Stomach (tissue), 9 donors: Measurements from ENCODE around the gene PYM1. TPM values are rescaled to one million over a fixed set of nuclear protein-coding genes. Genes with fewer than 3 reads are reported as not detected.

Experiments
- DNase-seq, 2 donors: peaks; one replicate each; pipeline versions ENCODE4 v3.0.0 to v3.0.0-alpha.2; 2013 to 2019
- H3K27ac ChIP-seq, 5 donors: fragments of 200-600 bp in 4 of 5; sonication (generic) in 4 of 5; one replicate each; pipeline ENCODE4 v1.5.1; 2013 to 2019; ENCODE audit warnings: mild to moderate bottlenecking in 1 of 5, moderate library complexity in 1 of 5
- H3K27me3 ChIP-seq, 3 donors: fragments of 200-600 bp; sonication (generic); one replicate each; pipeline ENCODE4 v1.5.1; 2017 to 2019; ENCODE audit warnings: mixed run types in 1 of 3
- H3K36me3 ChIP-seq, 4 donors: fragments of 200-600 bp; sonication (generic); 1 replicate in 3 of 4; 2 replicates in 1 of 4; pipeline ENCODE4 v1.5.1; 2016 to 2019
- H3K4me1 ChIP-seq, 4 donors: fragments of 200-600 bp; sonication (generic); one replicate each; pipeline ENCODE4 v1.5.1; 2016 to 2019
- H3K4me3 ChIP-seq, 4 donors: fragments of 200-600 bp; sonication (generic) in 3 of 4; one replicate each; pipeline ENCODE4 v1.5.1; 2016 to 2019; ENCODE audit warnings: mild to moderate bottlenecking in 1 of 4
- H3K9me3 ChIP-seq, 4 donors: fragments of 200-600 bp; sonication (generic); one replicate each; pipeline ENCODE4 v1.5.1; 2016 to 2019
- CTCF ChIP-seq, 7 experiments: fragments of 450-650 bp in 4 of 7; fragments of 200-600 bp in 3 of 7; sonication (generic) in 3 of 7; IDR thresholded peaks; one replicate each; pipeline ENCODE4 v1.5.1; 2016 to 2019; ENCODE audit warnings: antibody characterized with exemption in 7 of 7, control low read depth in 2 of 7, mild to moderate bottlenecking in 1 of 7
- EP300 ChIP-seq: sonication (generic); formaldehyde crosslinking; IDR thresholded peaks from one replicate; pipeline ENCODE4 v1.6.1; 2017; ENCODE audit warnings: antibody characterized with exemption
- POLR2A ChIP-seq, 4 donors: fragments of 450-650 bp; IDR thresholded peaks; one replicate each; pipeline ENCODE4 v1.6.1; 2016; ENCODE audit warnings: antibody characterized with exemption in 4 of 4, control low read depth in 2 of 4, mild to moderate bottlenecking in 1 of 4, moderate library complexity in 1 of 4
- POLR2AphosphoS5 ChIP-seq, 3 donors: sonication (generic); formaldehyde crosslinking; IDR thresholded peaks; one replicate each; pipeline ENCODE4 v1.6.1; 2016; ENCODE audit warnings: antibody characterized with exemption in 3 of 3
- WGBS, 5 donors: extraction: QIAGEN DNeasy Blood & Tissue Kit in 3 of 5; methylation state at CpG; one replicate each; pipeline versions ENCODE4 v1.1.5 to v1.1.7; 2013 to 2018; 5-methylcytosine and 5-hydroxymethylcytosine counted together
- intact Hi-C: fragments of 100-400 bp; cut with DNase I; formaldehyde crosslinking; loops from one replicate; pipeline ENCODE4 v1.15.1; 2023; ENCODE audit warnings: low total_unique reads
- polyA plus RNA-seq, 3 donors: library from polyadenylated mRNA; stranded (reverse); fragments of 200-250 nt; gene quantifications; one replicate each; pipeline ENCODE4 v1.2.3, GENCODE V29; 2013
- total RNA-seq, 5 donors: library from RNA; depleted of rRNA; stranded (reverse); fragments of >200 nt; gene quantifications; one replicate each; pipeline versions ENCODE4 v1.1.0 to v1.2.3, GENCODE V29; 2014 to 2016
- donor health status: healthy with polysubstance abuse.
- donor health status: Bipolar disorder and iron deficiency.
- donor health status: healthy.

The PYM1 gene
- total and polyA plus RNA-seq, 8 donors: 1.2 to 59.4 (median 34.1) TPM

- Histone ChIP-seq H3K9me3 (no peaks in the 10 kb centered on the region), H3K27me3 (no peaks in the 10 kb centered on the region), H3K36me3 (peaks cover 23 to 83% (median 73%) of the 10 kb centered on the region in 4 donors), H3K4me3 (no peak overlapping the region), H3K27ac (no peak overlapping the region), H3K4me1 (peaks cover 8 to 16% (median 11%) of the 10 kb centered on the region in 4 donors)
- intact Hi-C loops: no loop called here
- WGBS, 5 donors: 88 to 98% (median 92%) methylated on average over 1 of the region's 1 CpG
- DNase-seq: no peak
- TF ChIP-seq CTCF (IDR thresholded peaks at IDR 0.05): no peak
Measured at GRCh38 chr12:55942577-55943136, 15.0 kb upstream of the PYM1 start.

- WGBS, 5 donors: 87 to 92% (median 92%) methylated on average over 4 of the region's 4 CpGs
- intact Hi-C loops: no loop called here
Measured at GRCh38 chr12:55942055-55942454, 14.4 kb upstream of the PYM1 start.

GRCh38 chr12:55940065-55940732 is 12.5 kb upstream of the PYM1 start:
- Histone ChIP-seq H3K9me3 (no peaks in the 10 kb centered on the region), H3K27me3 (no peaks in the 10 kb centered on the region), H3K36me3 (peaks cover 16 to 72% (median 66%) of the 10 kb centered on the region in 4 donors), H3K4me3 (peak overlapping the region in 2 of 4 donors; percentile 5 to 25), H3K27ac (peak overlapping the region; percentile 28 to 66 (median 58)), H3K4me1 (peaks cover 8 to 16% (median 11%) of the 10 kb centered on the region in 4 donors)
- 13 to 26% (median 13%) methylated on average over 13 to 18 of the region's 18 CpGs for WGBS, 5 donors
- intact Hi-C loops: no loop called here
- peak in 5 of 7 experiments; percentile 63 to 91 (median 88) for TF ChIP-seq CTCF (IDR thresholded peaks at IDR 0.05)
- peak in 1 of 3 donors; percentile 55 for TF ChIP-seq POLR2AphosphoS5 (IDR thresholded peaks at IDR 0.05)
- no peak for TF ChIP-seq EP300
- TF ChIP-seq POLR2A (IDR thresholded peaks at IDR 0.05): no peak
- peak; percentile 91 to 96 for DNase-seq

More at GRCh38 chr12:55942055-55942454, 14.4 kb upstream of the PYM1 start:
- H3K27me3 ChIP-seq: no peaks in the 10 kb centered on the region
- no peak for DNase-seq
- H3K4me1 ChIP-seq: peaks cover 8 to 16% (median 11%) of the 10 kb centered on the region in 4 donors
- no peak overlapping the region for H3K27ac ChIP-seq
- H3K36me3 ChIP-seq: peaks cover 23 to 83% (median 76%) of the 10 kb centered on the region in 4 donors
- H3K4me3 ChIP-seq: no peak overlapping the region
- TF ChIP-seq POLR2A (IDR thresholded peaks at IDR 0.05): no peak
- no peak for TF ChIP-seq CTCF (IDR thresholded peaks at IDR 0.05)
- TF ChIP-seq EP300: no peak
- no peak for TF ChIP-seq POLR2AphosphoS5 (IDR thresholded peaks at IDR 0.05)
- H3K9me3 ChIP-seq: no peaks in the 10 kb centered on the region

GRCh38 chr12:55938826-55939501 is 11.3 kb upstream of the PYM1 start:
- Histone ChIP-seq H3K4me3 (no peak overlapping the region), H3K36me3 (peaks cover 16 to 60% (median 54%) of the 10 kb centered on the region in 4 donors), H3K27ac (peak overlapping the region in 1 of 5 donors; percentile 60), H3K27me3 (no peaks in the 10 kb centered on the region), H3K4me1 (peaks cover 8 to 27% (median 11%) of the 10 kb centered on the region in 4 donors), H3K9me3 (no peaks in the 10 kb centered on the region)
- TF ChIP-seq CTCF (IDR thresholded peaks at IDR 0.05): no peak
- no peak for TF ChIP-seq POLR2A (IDR thresholded peaks at IDR 0.05)
- no peak for TF ChIP-seq POLR2AphosphoS5 (IDR thresholded peaks at IDR 0.05)
- no peak for TF ChIP-seq EP300
- DNase-seq: no peak
- WGBS, 5 donors: 88 to 97% (median 95%) methylated on average over 7 to 8 of the region's 8 CpGs
- intact Hi-C loops: loop anchor here (5.0 kb wide), 1 partner anchor 197 kb away; the partner anchor contains the start of gene GDF11
